ENCODE results near the gene TULP1. TPM values are rescaled to one million over a fixed set of nuclear protein-coding genes. Genes with fewer than 3 reads are reported as not detected.

The TULP1 gene
- total RNA-seq, 2 experiments from 2014 or later, result not detected

DNA sequence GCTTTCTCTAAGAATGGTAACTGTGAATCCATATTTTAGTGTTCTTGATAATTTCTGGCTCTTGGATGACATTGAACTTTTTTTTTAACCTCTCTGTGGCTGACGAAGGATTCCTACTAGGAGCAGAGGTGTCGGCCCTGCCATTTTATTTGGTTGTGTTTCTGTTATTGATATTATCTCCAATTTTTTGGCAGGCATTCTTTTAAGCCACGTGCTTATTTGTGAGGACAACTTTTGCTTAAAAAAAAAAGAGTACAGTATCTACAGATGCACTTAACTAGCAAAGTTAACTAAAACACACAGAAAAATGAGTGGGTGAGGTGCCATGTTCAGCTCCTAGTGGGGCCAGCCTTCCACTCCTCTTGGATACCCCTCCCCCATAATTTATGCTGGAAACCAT is 59.5 kb downstream of the TULP1 start:
- CTCF ChIA-PET, result interaction anchor here (0.8 to 7.2 kb wide), 4 partner anchors 15 to 155 kb away, joined by 3 to 104 read pairs (median 8); partner anchors contain the start of genes DEF6, PPARD and RPL10A
- POLR2A ChIA-PET, result interaction anchor here (1.3 to 1.8 kb wide), 2 partner anchors 12 to 15 kb away, joined by 5 to 9 read pairs; no protein-coding TSS in a partner anchor

DNA sequence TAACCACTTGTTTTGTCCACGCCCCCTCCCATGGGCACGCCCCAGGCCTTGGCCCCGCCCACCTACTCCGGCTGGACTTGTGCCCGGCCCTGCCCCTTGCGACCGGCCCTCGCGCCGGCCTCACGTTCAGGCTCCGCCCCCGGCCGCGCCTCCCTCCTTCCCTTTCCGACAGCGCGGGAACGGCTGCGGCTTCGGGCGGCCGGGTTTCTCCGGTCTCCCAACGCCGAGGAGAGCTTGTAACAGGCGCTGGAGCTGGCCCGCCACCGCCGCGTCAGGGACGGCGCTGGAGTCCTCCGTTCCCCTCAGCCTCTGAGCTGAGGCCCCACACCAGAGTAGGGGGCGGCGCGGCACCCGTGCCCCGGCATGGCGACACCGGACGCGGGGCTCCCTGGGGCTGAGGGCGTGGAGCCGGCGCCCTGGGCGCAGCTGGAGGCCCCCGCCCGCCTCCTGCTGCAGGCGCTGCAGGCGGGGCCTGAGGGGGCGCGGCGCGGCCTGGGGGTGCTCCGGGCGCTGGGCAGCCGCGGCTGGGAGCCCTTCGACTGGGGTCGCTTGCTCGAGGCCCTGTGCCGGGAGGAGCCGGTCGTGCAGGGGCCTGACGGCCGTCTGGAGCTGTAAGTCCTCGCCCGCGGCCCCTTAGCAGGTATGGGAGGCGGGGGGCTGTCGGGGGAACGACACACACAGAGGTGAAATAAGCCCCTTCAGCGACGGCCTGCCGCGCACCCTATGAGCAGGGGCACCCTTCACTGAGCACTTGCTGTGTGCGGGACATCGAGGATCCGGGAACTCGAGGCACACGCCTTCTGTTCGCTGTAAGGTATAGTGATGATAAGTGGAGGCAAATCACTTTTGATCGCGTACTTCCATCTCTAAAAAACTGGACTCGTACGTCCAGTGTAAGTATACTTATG is 60.3 kb downstream of the TULP1 start, which contains the start of gene FANCE:
TSS of gene FANCE (plus strand) at position 156 of the 908 bp plus-strand sequence. CDS start at position 364, 208 bp downstream.
- ChIA-PET POLR2A (interaction anchor here (0.6 to 1.0 kb wide), 3 partner anchors 16 to 796 kb away, joined by 3 to 5 read pairs (median 3); partner anchors contain the start of genes RPL10A and ZNF76), CTCF (interaction anchor here (1.5 to 7.2 kb wide), 5 partner anchors 15 to 155 kb away, joined by 6 to 104 read pairs (median 8); partner anchors contain the start of genes DEF6, PPARD and RPL10A)

DNA sequence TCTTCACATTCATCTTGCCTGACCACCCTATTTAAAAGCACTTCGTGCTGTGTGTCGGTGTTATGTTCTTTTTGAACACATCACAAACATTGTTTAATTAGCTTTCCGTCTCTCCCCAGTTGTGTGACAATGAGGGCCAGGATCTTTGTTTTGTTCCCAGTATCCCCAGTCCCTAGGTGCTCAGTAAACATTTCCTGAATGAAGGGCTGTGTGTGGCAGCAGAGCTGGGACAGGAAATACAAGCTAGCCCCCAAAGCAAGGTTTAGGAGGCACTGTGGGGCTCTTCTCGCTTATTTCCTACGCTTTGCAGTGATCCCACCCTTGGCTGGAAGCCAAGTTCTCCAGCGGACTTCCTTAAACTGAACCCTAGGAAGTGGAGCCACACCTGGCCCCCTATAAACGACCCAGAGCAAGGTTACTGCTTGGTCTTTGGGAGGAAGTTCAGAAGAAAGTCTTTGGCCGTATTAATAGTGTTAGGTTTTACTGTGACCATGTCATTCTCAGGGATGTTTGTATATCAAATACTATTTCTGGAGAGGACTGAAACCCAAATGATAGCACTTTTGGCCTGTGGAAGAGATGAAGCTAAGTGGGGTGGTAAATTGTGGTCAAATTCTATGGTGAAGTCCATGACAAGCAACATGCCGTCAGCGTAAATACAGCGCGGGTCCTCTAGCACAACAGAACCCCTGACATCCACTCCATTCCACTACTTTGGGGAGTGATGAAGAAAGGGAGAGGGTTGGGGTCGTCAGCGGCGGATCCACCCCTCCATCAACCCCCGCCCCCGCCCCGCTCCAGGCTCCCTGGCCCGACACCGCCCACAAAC is 61.1 kb downstream of the TULP1 start:
- POLR2A ChIA-PET, result interaction anchor here (1.0 kb wide), 1 partner anchor 17 kb away, joined by 5 read pairs; the partner anchor contains the start of gene RPL10A
- CTCF ChIA-PET, result interaction anchor here (0.8 to 7.2 kb wide), 11 partner anchors 14 to 155 kb away, joined by 3 to 104 read pairs (median 4); partner anchors contain the start of genes DEF6, PPARD and RPL10A

DNA sequence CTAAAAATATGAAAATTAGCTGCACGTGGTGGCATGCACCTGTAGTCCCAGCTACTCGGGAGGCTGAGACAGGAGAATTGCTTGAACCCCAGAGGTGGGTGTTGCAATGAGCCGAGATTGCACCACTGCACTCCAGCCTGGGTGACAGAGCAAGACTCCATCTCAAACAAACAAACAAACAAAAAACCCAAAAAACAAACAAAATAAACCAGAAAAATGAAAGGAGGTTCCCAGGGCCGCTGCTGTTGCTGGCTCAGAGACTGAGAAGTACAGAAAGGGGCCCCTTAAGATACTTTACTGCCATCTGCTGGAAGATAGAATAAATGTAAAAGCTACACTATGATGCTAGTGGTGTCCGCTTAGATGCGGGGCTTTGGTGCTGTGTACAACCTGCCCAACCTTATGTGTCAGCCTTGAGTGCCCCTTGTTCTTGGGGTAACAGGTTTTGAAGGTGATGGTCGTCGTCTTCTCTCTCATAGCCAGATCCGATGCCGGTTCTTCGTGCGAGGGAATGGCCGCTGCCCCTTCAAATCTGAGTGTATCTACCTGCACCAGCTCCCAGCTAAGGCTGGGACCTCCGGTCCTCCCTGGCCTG is 63.3 kb downstream of the TULP1 start:
- ChIA-PET CTCF (interaction anchor here (0.6 to 7.2 kb wide), 21 partner anchors 10 to 466 kb away, joined by 3 to 104 read pairs (median 4); partner anchors contain the start of genes DEF6 and PPARD), POLR2A (no interaction called here)

DNA sequence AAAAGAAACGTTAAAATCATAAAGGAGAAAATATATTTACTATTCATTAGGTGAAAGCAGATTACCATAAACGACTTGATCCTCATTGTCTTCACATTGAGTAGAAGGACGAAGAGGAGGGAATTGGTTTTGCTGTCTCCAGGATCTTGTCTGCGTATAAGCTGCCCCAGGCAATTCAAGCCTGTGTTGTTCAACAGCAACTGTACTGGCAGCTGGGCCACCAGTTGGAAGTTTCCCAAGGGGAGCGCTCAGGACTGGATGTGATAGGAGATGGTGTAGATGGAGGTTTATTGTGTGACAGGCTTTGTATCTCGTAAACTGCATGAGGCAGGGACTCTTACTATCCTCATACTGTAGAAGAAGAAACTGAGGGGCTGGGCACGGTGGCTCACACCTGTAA is 64.5 kb downstream of the TULP1 start:
- ChIA-PET CTCF (interaction anchor here (0.7 to 7.2 kb wide), 5 partner anchors 97 to 273 kb away, joined by 3 to 104 read pairs (median 5); partner anchors contain the start of genes DEF6 and PPARD), POLR2A (interaction anchor here (1.4 kb wide), 1 partner anchor 106 kb away, joined by 3 read pairs; the partner anchor contains the start of gene PPARD)

Other genes starting within 250 kb of the TULP1 start
- 10 to 100 TPM; 67.9 to 70.8 TPM for gene DEF6, start 215.1 kb downstream of the TULP1 start, total RNA-seq
- gene PPARD, start 170.3 kb downstream of the TULP1 start, total RNA-seq, result 10 to 100 TPM; 15.5 to 17.8 TPM
- gene FANCE, start 60.6 kb downstream of the TULP1 start, total RNA-seq, result 10 to 100 TPM; 22.2 to 23.1 TPM
- 1,000 to 10,000 TPM; 1,836 to 1,849 TPM for gene RPL10A, start 44.5 kb downstream of the TULP1 start, total RNA-seq
- under 1 TPM; 0.70 to 0.71 TPM for gene TEAD3, start 15.8 kb downstream of the TULP1 start, total RNA-seq
- 10 to 100 TPM; 65.1 to 66.9 TPM for gene FKBP5, start 176.0 kb upstream of the TULP1 start, total RNA-seq
- under 1 TPM; 0.38 to 0.42 TPM for gene ARMC12, start 224.1 kb upstream of the TULP1 start, total RNA-seq